Esophagus squamous epithelium (tissue), 5 donors: ENCODE results near the gene GALNTL6. TPM values are rescaled to one million over a fixed set of nuclear protein-coding genes. Genes with fewer than 3 reads are reported as not detected.

Experiments
- DNase-seq: peaks from one replicate; lab custom pipeline; 2025; lab: John Stamatoyannopoulos, UW
- H3K27ac ChIP-seq, 4 donors: fragments of 200-600 bp; sonication (generic); one replicate each; pipeline ENCODE4 v1.5.1; 2016 to 2019; ENCODE audit warnings: mild to moderate bottlenecking in 1 of 4
- H3K27me3 ChIP-seq, 4 donors: fragments of 200-600 bp; sonication (generic); 1 replicate in 3 of 4; 2 replicates in 1 of 4; pipeline versions ENCODE4 v1.5.1 to v1.6.0; 2017 to 2021; ENCODE audit warnings: antibody characterized with exemption in 1 of 4
- H3K36me3 ChIP-seq, 3 donors: fragments of 200-600 bp; sonication (generic); one replicate each; pipeline ENCODE4 v1.5.1; 2016 to 2019
- H3K4me1 ChIP-seq, 3 donors: fragments of 200-600 bp; sonication (generic); one replicate each; pipeline ENCODE4 v1.5.1; 2017 to 2019
- H3K4me3 ChIP-seq, 4 donors: fragments of 200-600 bp; sonication (generic); 1 replicate in 3 of 4; 2 replicates in 1 of 4; pipeline ENCODE4 v1.5.1; 2016 to 2019; ENCODE audit warnings: mild to moderate bottlenecking in 2 of 4, moderate library complexity in 1 of 4
- H3K9me3 ChIP-seq, 3 donors: fragments of 200-600 bp; sonication (generic); one replicate each; pipeline ENCODE4 v1.5.1; 2016 to 2019
- CTCF ChIP-seq, 6 experiments: fragments of 450-650 bp in 4 of 6; fragments of 200-600 bp in 2 of 6; sonication (generic) in 2 of 6; IDR thresholded peaks; one replicate each; pipeline ENCODE4 v1.5.1; 2016 to 2019; ENCODE audit warnings: antibody characterized with exemption in 6 of 6, mild to moderate bottlenecking in 4 of 6, moderate library complexity in 4 of 6
- POLR2A ChIP-seq, 4 donors: fragments of 450-650 bp; IDR thresholded peaks; one replicate each; pipeline ENCODE4 v1.6.1; 2017; ENCODE audit warnings: antibody characterized with exemption in 4 of 4, mild to moderate bottlenecking in 4 of 4, moderate library complexity in 3 of 4
- WGBS, 2 donors: methylation state at CpG; one replicate each; pipeline ENCODE4 v1.1.5; 2018; 5-methylcytosine and 5-hydroxymethylcytosine counted together
- intact Hi-C: fragments of 100-400 bp; cut with DNase I; formaldehyde crosslinking; loops from one replicate; pipeline ENCODE4 v1.15.0; 2022
- total RNA-seq, 4 donors: library from RNA; depleted of rRNA; stranded (reverse); fragments of >200 nt; gene quantifications; one replicate each; pipeline ENCODE4 v1.1.0, GENCODE V29; 2016
- donor health status: DM: yes; HTN: yes; CAD: no.

GALNTL6 gene
- total RNA-seq, 4 donors from 2014 or later: 0.12 TPM; not detected in 3

- Histone ChIP-seq H3K36me3 (no peaks in the 10 kb centered on the region), H3K27me3 (no peaks in the 10 kb centered on the region), H3K4me1 (no peaks in the 10 kb centered on the region), H3K9me3 (no peaks in the 10 kb centered on the region), H3K27ac (no peak overlapping the region), H3K4me3 (no peak overlapping the region)
- 62 to 66% methylated on average over 10 to 11 of the region's 11 CpGs for WGBS, 2 donors
- TF ChIP-seq POLR2A (IDR thresholded peaks at IDR 0.05): no peak
- no peak for TF ChIP-seq CTCF (IDR thresholded peaks at IDR 0.05)
- DNase-seq: no peak
- intact Hi-C loops: no loop called here
Measured at GRCh38 chr4:172813359-172813923, 1000.2 kb downstream of the GALNTL6 start.

DNA sequence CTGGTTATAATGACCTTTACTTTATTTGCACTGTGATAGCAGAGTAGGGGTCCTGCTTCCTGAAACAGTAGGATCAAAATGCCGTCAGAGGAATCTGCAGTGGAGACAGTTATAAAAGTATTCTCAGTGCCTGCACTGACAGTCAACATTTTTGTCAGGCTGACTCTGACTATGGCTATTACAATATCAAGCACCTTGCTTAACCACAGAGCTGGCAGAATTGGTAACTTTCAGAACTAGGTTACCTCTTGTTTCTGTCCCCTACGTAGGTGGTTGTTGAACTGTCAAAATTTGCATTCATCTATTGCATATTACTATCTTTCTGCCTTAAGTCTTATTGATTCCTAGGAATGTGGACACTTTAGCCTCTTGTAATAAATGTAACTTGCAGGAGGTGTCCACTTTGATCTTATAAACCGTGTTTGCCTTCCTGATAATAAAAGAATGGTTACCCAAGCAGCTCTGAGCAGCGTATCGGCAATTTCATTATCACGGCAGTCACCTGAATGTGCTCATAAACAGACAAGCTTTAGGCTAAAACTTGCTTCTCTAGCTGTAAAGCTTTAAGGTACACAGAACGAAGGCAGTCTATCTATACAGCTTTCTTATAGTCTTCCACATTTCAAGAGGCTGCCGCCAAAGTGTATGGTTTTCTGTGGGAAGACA is 1002.4 kb downstream of the GALNTL6 start:
- Histone ChIP-seq H3K27me3 (peaks cover 0 to 2% (median 0%) of the 10 kb centered on the region in 4 donors), H3K36me3 (no peaks in the 10 kb centered on the region), H3K4me1 (no peaks in the 10 kb centered on the region), H3K4me3 (no peak overlapping the region), H3K9me3 (no peaks in the 10 kb centered on the region), H3K27ac (no peak overlapping the region)
- no peak for TF ChIP-seq POLR2A (IDR thresholded peaks at IDR 0.05)
- no peak for TF ChIP-seq CTCF (IDR thresholded peaks at IDR 0.05)
- WGBS, 2 donors: 68 to 74% methylated on average over 8 of the region's 8 CpGs
- no peak for DNase-seq
- intact Hi-C loops: no loop called here

- WGBS, 2 donors: 80 to 86% methylated on average over 1 of the region's 1 CpG
- H3K4me3 ChIP-seq: no peak overlapping the region
- intact Hi-C loops: no loop called here
- peaks cover 0 to 2% (median 0%) of the 10 kb centered on the region in 4 donors for H3K27me3 ChIP-seq
- no peak overlapping the region for H3K27ac ChIP-seq
- H3K36me3 ChIP-seq: no peaks in the 10 kb centered on the region
- H3K9me3 ChIP-seq: no peaks in the 10 kb centered on the region
- no peak for DNase-seq
- H3K4me1 ChIP-seq: no peaks in the 10 kb centered on the region
- TF ChIP-seq POLR2A (IDR thresholded peaks at IDR 0.05): no peak
- no peak for TF ChIP-seq CTCF (IDR thresholded peaks at IDR 0.05)
Measured at GRCh38 chr4:172818901-172819300, 1005.7 kb downstream of the GALNTL6 start.

DNA sequence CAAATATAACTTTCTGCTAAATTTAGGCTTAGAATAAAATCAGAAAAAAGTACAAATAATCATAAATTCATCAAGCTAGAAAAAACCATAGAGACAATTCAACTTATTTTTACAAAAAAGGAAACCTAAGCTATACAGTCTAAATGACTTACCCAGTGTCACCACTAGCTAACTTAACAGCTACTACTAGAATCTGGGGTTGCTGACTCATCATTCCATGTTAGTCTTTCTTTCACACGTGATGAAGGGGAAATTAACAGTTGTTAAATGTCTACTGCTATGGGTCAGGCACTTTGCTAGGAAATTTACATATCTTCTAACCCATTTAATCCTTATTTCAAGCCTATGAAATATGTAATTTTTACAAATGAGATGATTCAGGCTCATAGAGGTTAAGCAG is 1006.1 kb downstream of the GALNTL6 start:
- 20 to 24% methylated on average over 1 of the region's 1 CpG for WGBS, 2 donors
- Histone ChIP-seq H3K4me3 (no peak overlapping the region), H3K36me3 (no peaks in the 10 kb centered on the region), H3K9me3 (no peaks in the 10 kb centered on the region), H3K4me1 (no peaks in the 10 kb centered on the region), H3K27me3 (peaks cover 0 to 2% (median 0%) of the 10 kb centered on the region in 4 donors), H3K27ac (no peak overlapping the region)
- intact Hi-C loops: no loop called here
- no peak for DNase-seq
- TF ChIP-seq CTCF (IDR thresholded peaks at IDR 0.05) (no peak), POLR2A (IDR thresholded peaks at IDR 0.05) (no peak)

DNA sequence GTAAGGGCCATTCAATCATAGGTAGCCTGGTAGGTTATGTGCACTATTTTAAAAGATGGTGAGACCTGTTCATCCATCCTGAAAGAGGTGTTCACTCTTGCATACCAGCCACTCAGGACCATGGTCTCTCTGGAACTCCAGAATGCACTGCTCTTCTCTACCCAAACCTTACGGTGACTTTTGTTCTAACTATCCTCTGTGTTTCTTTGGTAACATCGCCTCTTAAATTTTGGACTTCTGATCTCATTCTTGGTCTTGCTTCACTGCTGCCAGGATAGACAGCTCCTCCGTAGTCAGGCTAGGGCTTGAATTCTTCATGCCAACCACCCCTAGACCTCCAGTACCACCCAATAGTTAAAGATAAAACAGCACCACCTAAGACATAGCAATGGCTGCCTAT is 1009.1 kb downstream of the GALNTL6 start:
- H3K27me3 ChIP-seq: peaks cover 0 to 2% (median 0%) of the 10 kb centered on the region in 4 donors
- no peak overlapping the region for H3K27ac ChIP-seq
- H3K4me1 ChIP-seq: no peaks in the 10 kb centered on the region
- DNase-seq: no peak
- no peak overlapping the region for H3K4me3 ChIP-seq
- H3K36me3 ChIP-seq: no peaks in the 10 kb centered on the region
- 86 to 87% methylated on average over 3 of the region's 3 CpGs for WGBS, 2 donors
- intact Hi-C loops: no loop called here
- TF ChIP-seq POLR2A (IDR thresholded peaks at IDR 0.05) (no peak), CTCF (IDR thresholded peaks at IDR 0.05) (no peak)
- no peaks in the 10 kb centered on the region for H3K9me3 ChIP-seq
